Common myeloid progenitor, CD34-positive (primary cell): ENCODE results near the gene SMTNL2.
A peak's percentile ranks its signal among the peaks of the same experiment; 100 is the strongest.
"Not testable (repeated sequence)": the region's sequence is repeated elsewhere in the genome, so short reads cannot be mapped to it uniquely, and the experiment has no call there.

Source experiments
- CTCF ChIA-PET: fragments of 350-600 bp; sonication (Branson Sonifier 250); formaldehyde crosslinking; loops from one replicate; lab custom pipeline; 2021; ENCODE audit warnings: antibody characterized with exemption; lab: Charles Lee
- POLR2A ChIA-PET: fragments of 350-600 bp; sonication (Branson Sonifier 250); formaldehyde crosslinking; loops from one replicate; lab custom pipeline; 2021; ENCODE audit warnings: antibody characterized with exemption; lab: Charles Lee
- DNase-seq, 3 donors: peaks; one replicate each; pipeline versions ENCODE4 v3.0.0 to v3.0.0-alpha.2; 2013
- H3K27ac ChIP-seq, 2 experiments: 1 replicate in 1 of 2; 2 replicates in 1 of 2; pipeline ENCODE4 v1.7.0; 2013; ENCODE audit warnings: inconsistent platforms in 2 of 2, low read length in 2 of 2, mild to moderate bottlenecking in 2 of 2, low read depth in 1 of 2, moderate library complexity in 1 of 2; ENCODE audit not compliant: severe bottlenecking in 2 of 2, insufficient read depth in 1 of 2, poor library complexity in 1 of 2
- H3K27me3 ChIP-seq, 5 experiments: replicated peaks in 2 of 5; 1 replicate in 3 of 5; 2 replicates in 2 of 5; pipeline versions ENCODE4 v1.6.1 to v1.7.0; 2013; ENCODE audit warnings: low read length in 4 of 5, mild to moderate bottlenecking in 2 of 5, moderate library complexity in 2 of 5, inconsistent platforms in 1 of 5; ENCODE audit not compliant: insufficient read depth in 5 of 5, control insufficient read depth in 4 of 5
- H3K36me3 ChIP-seq, 4 experiments: 1 replicate in 2 of 4; 2 replicates in 2 of 4; pipeline versions ENCODE4 v1.6.1 to v1.7.0; 2013; ENCODE audit warnings: low read length in 3 of 4, control low read depth in 1 of 4, mild to moderate bottlenecking in 1 of 4; ENCODE audit not compliant: control insufficient read depth in 4 of 4, insufficient read depth in 4 of 4
- H3K4me1 ChIP-seq, 4 experiments: 1 replicate in 3 of 4; 2 replicates in 1 of 4; pipeline versions ENCODE4 v1.6.1 to v1.7.1; 2013; ENCODE audit warnings: low read length in 3 of 4, mild to moderate bottlenecking in 3 of 4, control low read depth in 1 of 4, inconsistent platforms in 1 of 4, moderate library complexity in 1 of 4; ENCODE audit not compliant: control insufficient read depth in 4 of 4, insufficient read depth in 4 of 4; ENCODE audit errors: control extremely low read depth in 1 of 4
- H3K4me3 ChIP-seq, 7 experiments: 1 replicate in 4 of 7; 2 replicates in 3 of 7; pipeline versions ENCODE4 v1.5.1 to v1.7.0; 2013; ENCODE audit warnings: mild to moderate bottlenecking in 7 of 7, low read length in 6 of 7, moderate library complexity in 6 of 7, inconsistent platforms in 2 of 7, low read depth in 2 of 7, control low read depth in 1 of 7; ENCODE audit not compliant: insufficient read depth in 4 of 7, control insufficient read depth in 1 of 7; ENCODE audit errors: extremely low read depth in 1 of 7
- H3K9me3 ChIP-seq, 5 experiments: 1 replicate in 4 of 5; 2 replicates in 1 of 5; pipeline versions ENCODE4 v1.6.1 to v1.7.1; 2013; ENCODE audit warnings: low read length in 4 of 5, mild to moderate bottlenecking in 2 of 5, inconsistent platforms in 1 of 5, low read depth in 1 of 5, moderate library complexity in 1 of 5; ENCODE audit not compliant: control insufficient read depth in 4 of 5, insufficient read depth in 2 of 5; ENCODE audit errors: control extremely low read depth in 1 of 5
- WGBS: methylation state at CpG from one replicate; pipeline ENCODE4 v1.1.5; 2013; ENCODE audit not compliant: insufficient coverage; 5-methylcytosine and 5-hydroxymethylcytosine counted together

The SMTNL2 gene

GRCh38 chr17:4624451-4624911, 40.2 kb downstream of the SMTNL2 start:
- H3K27me3 ChIP-seq, POLR2A ChIA-PET, H3K4me3 ChIP-seq, H3K36me3 ChIP-seq, DNase-seq, H3K27ac ChIP-seq, H3K4me1 ChIP-seq: not testable (repeated sequence)
- 83% methylated on average over 3 of the region's 3 CpGs for WGBS
- H3K9me3 ChIP-seq, result peaks cover 0 to 12% (median 5%) of the 10 kb centered on the region in 5 experiments
- CTCF ChIA-PET, result interaction anchor here (0.6 to 6.6 kb wide), 13 partner anchors 9 to 78 kb away, joined by 3 to 62 read pairs (median 6); partner anchors contain the start of gene GGT6

- H3K27ac ChIP-seq, result no peak overlapping the region
- peaks cover 0 to 12% (median 5%) of the 10 kb centered on the region in 5 experiments for H3K9me3 ChIP-seq
- no peaks in the 10 kb centered on the region for H3K36me3 ChIP-seq
- peaks cover 0 to 3% (median 0%) of the 10 kb centered on the region in 5 experiments for H3K27me3 ChIP-seq
- no peaks in the 10 kb centered on the region for H3K4me1 ChIP-seq
- no peak overlapping the region for H3K4me3 ChIP-seq
- DNase-seq, result no peak
- ChIA-PET CTCF (interaction anchor here (0.6 to 6.6 kb wide), 16 partner anchors 10 to 78 kb away, joined by 3 to 62 read pairs (median 4); partner anchors contain the start of gene GGT6), POLR2A (no interaction called here)
- 100% methylated on average over 8 of the region's 12 CpGs for WGBS
Observed at GRCh38 chr17:4625181-4625617, 40.9 kb downstream of the SMTNL2 start.

- no peaks in the 10 kb centered on the region for H3K4me1 ChIP-seq
- H3K27ac ChIP-seq, result no peak overlapping the region
- H3K36me3 ChIP-seq, result no peaks in the 10 kb centered on the region
- H3K27me3 ChIP-seq, result peaks cover 0 to 3% (median 0%) of the 10 kb centered on the region in 5 experiments
- DNase-seq, result peak in 1 of 3 donors; percentile 57
- CTCF ChIA-PET, result interaction anchor here (0.7 to 6.6 kb wide), 10 partner anchors 19 to 206 kb away, joined by 3 to 62 read pairs (median 4); no protein-coding TSS in a partner anchor
- POLR2A ChIA-PET, result no interaction called here
- H3K9me3 ChIP-seq, result peaks cover 0 to 8% (median 4%) of the 10 kb centered on the region in 5 experiments
- 93% methylated on average over 3 of the region's 4 CpGs for WGBS
- no peak overlapping the region for H3K4me3 ChIP-seq
Observed at GRCh38 chr17:4626734-4627256, 42.5 kb downstream of the SMTNL2 start.

- Histone ChIP-seq H3K27ac (no peak overlapping the region), H3K9me3 (no peaks in the 10 kb centered on the region), H3K36me3 (no peaks in the 10 kb centered on the region), H3K4me1 (peaks cover 5 to 15% (median 13%) of the 10 kb centered on the region in 4 experiments), H3K4me3 (no peak overlapping the region), H3K27me3 (peaks cover 0 to 2% (median 0%) of the 10 kb centered on the region in 5 experiments)
- CTCF ChIA-PET, result interaction anchor here (1.4 kb wide), 1 partner anchor 66 kb away, joined by 4 read pairs; no protein-coding TSS in a partner anchor
- POLR2A ChIA-PET, result interaction anchor here (0.6 kb wide), 1 partner anchor 132 kb away, joined by 3 read pairs; no protein-coding TSS in a partner anchor
- DNase-seq, result no peak
- 95% methylated on average over 7 of the region's 8 CpGs for WGBS
Observed at GRCh38 chr17:4631431-4631830, 47.1 kb downstream of the SMTNL2 start.

GRCh38 chr17:4631836-4632580, 47.7 kb downstream of the SMTNL2 start:
- H3K36me3 ChIP-seq, result no peaks in the 10 kb centered on the region
- 87% methylated on average over 19 of the region's 21 CpGs for WGBS
- H3K27ac ChIP-seq, result no peak overlapping the region
- H3K4me1 ChIP-seq, result peaks cover 5 to 21% (median 18%) of the 10 kb centered on the region in 4 experiments
- peaks cover 0 to 1% (median 0%) of the 10 kb centered on the region in 5 experiments for H3K27me3 ChIP-seq
- ChIA-PET POLR2A (interaction anchor here (0.6 kb wide), 1 partner anchor 133 kb away, joined by 3 read pairs; no protein-coding TSS in a partner anchor), CTCF (interaction anchor here (1.2 to 1.8 kb wide), 3 partner anchors 67 to 256 kb away, joined by 4 to 5 read pairs (median 5); no protein-coding TSS in a partner anchor)
- DNase-seq, result no peak
- H3K4me3 ChIP-seq, result no peak overlapping the region
- no peaks in the 10 kb centered on the region for H3K9me3 ChIP-seq

GRCh38 chr17:4632581-4632920, 48.2 kb downstream of the SMTNL2 start:
- peaks cover 5 to 22% (median 20%) of the 10 kb centered on the region in 4 experiments for H3K4me1 ChIP-seq
- 93% methylated on average over 7 of the region's 7 CpGs for WGBS

More at GRCh38 chr17:4632581-4632920, 48.2 kb downstream of the SMTNL2 start:
- CTCF ChIA-PET, result interaction anchor here (1.0 to 1.8 kb wide), 6 partner anchors 66 to 255 kb away, joined by 3 to 5 read pairs (median 4); no protein-coding TSS in a partner anchor
- Histone ChIP-seq H3K9me3 (no peaks in the 10 kb centered on the region), H3K27ac (no peak overlapping the region), H3K27me3 (peaks cover 0 to 3% (median 0%) of the 10 kb centered on the region in 5 experiments), H3K4me3 (no peak overlapping the region), H3K36me3 (no peaks in the 10 kb centered on the region)
- DNase-seq, result no peak
- POLR2A ChIA-PET, result no interaction called here
